Hypothalamus (tissue), 51 donors: Measurements from ENCODE around the gene BTBD9.
A peak's percentile ranks its signal among the peaks of the same experiment; 100 is the strongest.

Experiments used
- DNase-seq, 51 donors: peaks; one replicate each; lab custom pipeline; 2025; lab: John Stamatoyannopoulos, UW

The BTBD9 gene

DNA sequence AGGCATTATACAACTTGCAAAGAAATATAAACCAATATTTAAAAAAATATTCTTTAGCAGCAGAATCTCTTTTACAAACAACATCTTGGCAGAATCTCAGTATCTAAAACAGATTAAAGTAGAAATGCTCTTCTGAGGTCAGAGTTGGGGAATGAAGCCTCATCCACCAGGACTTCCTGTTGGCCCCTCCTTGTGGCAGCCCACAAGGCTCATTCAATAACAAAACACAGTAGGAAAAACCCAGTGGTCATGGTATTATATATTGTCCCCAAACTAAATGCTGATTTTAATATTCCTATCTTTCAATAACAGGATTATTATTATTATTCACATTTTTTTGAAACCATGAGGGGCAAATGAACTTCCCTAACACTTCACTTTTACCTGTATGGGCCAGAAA, 368.6 kb downstream of the BTBD9 start:
- no peak for DNase-seq

DNA sequence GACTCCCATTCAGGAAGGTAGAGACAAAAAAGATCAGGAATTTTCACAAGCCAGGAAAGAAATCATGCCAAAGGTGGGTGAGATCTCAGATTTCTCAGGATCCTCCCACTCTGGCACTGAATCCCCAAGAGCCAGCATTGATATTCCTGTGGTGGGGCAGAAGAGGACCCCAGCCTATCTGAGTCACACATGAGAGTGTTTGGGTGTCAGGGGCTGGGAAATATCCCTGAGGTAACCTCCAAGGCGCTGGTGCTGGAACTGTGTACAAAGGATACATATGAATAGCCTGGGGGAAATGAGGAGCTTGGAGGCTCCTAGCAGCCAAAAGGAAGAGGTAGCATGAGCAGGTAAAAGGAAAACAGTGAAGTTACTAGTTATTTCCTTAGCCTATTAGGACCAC, 369.4 kb downstream of the BTBD9 start:
- DNase-seq: no peak

DNA sequence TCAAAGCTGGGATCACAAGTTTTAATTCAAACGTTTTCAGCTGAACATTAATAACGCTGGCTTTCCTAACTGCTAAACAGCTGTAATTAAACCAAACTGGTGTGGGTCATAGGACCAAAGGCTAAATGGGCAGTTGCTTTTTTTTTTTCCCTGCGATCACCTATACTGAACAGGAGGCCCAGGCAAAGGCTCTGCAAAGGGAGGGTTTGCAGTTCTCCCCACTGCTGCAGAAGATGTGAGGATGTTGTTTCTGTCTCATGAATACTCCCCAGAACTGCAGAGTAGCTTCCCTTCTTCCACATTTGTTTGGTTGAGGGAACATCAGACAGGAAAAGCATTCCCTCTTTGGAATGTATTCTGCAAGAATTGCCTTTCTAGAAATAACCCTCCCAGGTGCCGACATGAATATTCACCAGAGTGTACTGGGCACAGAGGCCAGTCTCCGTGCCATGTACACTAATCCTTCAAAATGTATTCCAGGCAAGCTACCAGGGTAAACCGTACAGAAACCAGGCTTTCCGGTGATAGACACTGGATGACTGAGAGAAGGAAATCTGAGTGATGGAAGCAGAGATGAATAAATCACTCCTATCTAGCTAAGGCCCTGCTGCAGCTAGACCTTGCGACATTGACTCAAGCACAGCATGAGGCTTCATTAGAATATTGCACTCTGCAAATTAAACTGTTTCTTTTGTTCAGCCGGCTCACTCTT, 370.1 kb downstream of the BTBD9 start:
- no peak for DNase-seq

DNA sequence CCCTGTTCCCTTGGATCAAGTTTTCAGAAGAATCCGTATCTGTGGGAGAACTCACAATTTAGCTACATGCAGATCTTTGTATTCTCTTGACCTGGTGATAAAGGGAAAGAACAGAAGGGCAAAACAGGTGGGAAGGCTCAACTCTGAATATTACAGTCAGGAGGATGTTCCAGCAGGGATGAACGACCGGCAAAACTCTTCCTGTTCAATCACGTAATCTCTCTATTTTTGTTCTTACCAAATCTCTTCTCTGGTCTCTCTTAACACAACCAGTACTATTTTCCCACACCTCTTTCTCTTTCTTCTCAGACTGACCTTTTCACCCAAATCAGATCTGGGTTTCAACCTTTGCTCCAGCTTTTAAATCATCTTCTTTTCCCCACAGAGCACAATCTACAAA, 371.4 kb downstream of the BTBD9 start:
- DNase-seq: no peak

DNA sequence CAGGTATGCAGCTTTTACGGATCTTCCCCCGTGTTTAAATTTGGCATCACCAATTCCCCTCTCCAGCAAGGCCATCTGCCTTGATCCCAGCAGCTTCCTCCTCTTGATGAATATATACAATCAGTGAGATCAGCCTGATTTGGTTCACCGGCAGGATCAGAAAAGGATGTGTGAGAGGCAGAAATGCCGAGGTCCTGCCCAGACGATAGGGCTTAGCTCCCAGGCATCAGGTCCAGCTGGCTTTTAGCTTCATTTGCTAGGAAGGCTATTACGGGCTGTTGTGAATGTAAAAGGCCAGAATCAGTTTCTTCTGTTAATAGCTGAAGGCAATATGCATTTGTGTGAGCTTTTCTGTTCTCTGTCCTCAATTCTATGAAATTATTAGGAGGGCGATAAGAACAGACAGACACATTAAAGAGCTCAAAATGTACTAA, 372.8 kb downstream of the BTBD9 start:
- no peak for DNase-seq

DNA sequence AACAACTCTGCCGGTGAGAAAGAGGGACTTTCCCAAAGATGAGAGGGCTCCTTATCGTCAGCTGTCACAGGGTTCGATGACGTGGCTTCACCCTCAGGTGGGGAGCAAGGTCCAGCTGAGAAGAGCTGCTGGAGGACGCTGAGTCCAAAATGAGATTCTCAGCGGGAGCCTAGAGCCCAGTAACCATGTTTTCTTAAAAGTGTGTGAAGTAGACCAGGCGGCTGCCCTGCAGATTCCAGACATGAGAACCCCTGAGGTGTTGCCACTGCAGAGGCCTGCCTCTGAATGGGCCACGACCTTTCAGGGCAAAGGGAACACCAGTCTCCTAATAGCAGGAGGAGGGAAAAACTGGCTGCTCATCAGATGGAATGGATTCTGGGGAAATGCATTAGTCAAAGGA, 375.1 kb downstream of the BTBD9 start:
- no peak for DNase-seq

DNA sequence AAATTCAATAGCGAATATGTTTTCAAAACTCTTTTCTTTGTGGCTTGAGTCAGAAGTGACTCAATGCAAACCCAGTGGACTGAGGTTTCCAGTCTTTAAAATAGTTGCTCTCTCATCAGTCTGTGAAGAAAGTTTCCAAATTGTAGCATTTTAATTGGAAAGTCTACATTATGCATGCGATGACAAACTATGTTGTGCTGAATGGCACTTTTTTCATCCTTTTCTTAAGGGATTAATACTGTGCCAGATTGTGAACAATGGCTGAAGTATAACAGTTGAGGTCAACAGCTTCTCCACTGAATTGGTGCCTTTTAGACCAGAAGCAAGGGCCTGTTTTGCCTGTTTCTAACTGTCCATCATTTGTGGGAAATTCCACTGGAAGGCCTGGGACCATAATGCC, 377.1 kb downstream of the BTBD9 start:
- no peak for DNase-seq

DNA sequence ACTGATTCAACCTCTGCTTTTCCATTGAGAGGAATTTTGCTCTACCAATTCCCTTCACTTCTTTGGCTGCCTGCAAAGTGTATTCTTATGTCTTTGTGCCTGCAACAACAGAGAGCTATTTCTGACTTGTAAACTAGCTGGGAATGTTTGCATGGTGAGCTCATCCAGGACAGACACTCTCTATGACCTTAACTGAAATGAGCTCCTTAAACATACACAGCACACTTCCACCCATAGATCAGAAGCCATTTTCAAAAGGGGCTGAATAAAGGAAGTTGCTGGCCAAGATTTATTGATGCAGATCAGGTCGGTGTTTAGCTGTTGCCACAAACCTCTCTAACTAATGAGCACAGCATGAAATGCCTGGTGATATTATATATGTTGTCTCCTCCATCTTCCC, 377.7 kb downstream of the BTBD9 start:
- DNase-seq: no peak

DNA sequence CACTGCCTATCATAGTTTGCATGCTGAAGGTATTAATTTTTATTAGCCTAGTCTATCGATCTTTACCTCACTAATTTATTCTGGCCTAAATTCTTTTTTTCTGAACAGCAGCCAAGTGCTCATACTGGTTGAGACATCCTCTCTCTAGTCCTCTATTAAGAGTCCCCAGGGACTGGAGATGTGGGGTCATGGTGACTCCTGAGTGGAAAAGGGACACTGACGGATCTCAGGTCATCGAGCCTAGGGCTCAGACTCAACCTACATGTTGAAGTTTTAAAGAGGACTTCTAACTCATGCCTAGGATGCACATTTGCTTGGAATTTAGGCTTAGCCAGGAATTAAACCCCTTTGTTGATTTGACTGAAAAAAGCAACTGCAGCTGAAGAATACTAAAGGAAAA, 378.1 kb downstream of the BTBD9 start:
- peak in 1 of 51 donors; percentile 41 for DNase-seq

DNA sequence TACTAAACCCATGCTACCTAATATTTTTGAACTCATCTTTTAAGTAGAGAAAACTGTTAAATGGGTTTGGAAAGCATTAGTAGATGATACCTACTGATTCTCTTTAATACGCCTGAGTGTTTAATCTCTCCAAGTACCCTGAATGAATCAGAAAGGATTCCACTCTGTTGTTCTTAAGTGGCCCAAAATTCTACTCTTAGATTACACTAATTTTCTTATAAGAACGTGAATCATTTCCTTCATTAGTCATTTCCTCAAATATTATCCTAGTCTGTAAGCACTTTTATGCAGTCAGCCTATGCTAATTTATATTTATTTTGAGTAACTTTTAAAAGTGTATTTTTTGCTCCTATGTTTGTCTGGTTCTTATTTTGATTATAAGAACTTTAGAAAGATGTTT, 380.0 kb downstream of the BTBD9 start:
- no peak for DNase-seq

DNA sequence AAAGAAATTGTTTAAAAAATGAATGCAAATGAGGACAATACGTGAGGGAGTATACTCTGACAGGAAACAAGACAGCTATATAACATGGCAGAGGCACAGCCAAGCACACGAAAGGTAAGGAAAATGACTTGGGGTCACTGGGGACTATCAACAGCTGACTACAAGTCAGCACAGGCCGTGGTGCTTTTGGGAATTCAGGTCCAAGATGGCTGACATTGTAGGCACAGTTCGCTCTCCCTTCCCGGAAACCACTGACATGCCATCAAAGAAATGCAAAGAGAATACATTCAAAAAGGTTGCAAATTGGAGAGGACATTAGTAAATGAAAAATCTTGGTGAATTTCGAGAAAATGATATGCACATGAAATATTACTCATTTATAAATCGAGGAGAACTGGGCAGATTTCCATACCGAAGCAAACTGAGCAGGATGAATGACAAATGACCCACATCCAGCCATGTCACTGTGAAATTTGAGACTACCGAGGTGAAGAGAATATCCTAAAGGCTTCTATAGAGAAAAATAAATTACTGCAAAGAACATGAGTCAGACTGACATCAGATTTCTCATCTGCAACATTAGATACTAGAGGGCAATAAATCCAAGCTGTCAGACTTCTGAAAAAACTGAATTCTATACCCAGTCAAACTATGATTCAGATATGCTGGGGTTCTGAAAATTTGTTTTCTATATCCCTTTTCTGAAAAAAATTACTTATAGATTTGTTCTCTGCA, 391.1 kb downstream of the BTBD9 start:
- DNase-seq: no peak

DNA sequence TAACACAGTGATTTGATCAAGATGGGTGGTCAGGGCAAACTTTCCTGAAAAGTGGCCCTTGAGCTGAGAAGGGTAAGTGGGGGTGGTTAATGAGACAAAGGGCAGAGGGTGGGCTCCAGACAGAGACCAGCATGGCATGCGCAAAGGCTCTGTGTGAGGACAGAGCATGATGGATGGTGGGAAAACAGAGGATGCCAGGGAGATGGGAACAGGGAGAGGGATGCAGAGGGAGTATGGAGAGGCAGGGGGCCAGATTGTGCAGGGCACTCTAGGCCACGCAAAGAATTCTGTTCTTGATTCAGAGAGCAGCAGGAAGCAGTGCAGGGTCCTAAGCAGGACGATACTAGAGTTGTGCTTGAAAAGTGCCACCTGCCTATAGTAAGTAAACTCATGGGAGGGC, 394.4 kb downstream of the BTBD9 start:
- no peak for DNase-seq

DNA sequence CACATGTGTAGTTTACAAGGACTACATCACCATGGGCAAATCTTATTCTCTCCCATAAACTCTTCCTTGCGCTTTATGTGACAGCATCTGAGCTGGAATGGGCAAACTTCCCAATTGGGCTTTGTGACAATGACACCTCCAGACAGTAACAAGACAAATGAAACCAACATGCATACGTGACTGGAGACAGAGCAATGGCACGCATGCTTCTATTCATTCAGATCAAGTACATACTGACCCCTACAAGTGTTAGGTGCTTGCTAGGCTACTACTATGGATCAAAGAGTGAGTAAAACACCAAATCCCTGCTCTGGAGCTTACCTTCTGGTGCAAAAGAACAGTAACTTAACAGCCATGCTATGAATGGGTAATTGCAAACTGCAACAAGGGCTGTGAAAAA, 394.9 kb downstream of the BTBD9 start:
- DNase-seq: no peak

DNA sequence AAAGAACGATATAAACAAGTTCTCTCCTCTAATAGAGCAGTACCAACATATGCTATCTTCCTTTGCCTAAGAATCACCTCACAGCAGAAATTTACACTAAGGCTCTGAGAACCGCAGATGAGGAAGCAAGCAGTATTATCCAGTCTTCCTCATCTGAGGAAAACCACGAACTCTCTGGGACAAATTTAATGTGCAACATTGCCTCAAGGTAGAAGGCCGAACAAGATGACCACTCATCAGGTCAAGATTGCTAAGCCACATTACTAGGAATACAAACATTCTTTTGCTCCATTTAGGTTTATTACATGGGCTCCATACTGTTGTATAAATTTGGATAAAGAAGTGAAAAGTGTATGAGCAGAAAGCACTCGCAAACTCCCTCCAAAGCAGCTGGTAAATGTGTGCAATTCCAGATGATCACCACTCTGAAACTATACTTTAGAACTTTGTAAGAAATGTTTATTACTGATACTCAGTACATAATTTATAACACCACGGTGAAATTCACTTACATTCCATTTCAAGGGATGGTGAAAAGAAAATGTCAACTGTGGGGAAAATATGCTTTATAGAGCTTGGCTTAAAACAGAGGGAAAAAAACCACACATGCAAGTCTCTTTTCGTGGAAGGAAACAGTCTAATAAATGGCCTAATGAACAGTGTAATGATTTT, 398.4 kb downstream of the BTBD9 start:
- DNase-seq: no peak

DNA sequence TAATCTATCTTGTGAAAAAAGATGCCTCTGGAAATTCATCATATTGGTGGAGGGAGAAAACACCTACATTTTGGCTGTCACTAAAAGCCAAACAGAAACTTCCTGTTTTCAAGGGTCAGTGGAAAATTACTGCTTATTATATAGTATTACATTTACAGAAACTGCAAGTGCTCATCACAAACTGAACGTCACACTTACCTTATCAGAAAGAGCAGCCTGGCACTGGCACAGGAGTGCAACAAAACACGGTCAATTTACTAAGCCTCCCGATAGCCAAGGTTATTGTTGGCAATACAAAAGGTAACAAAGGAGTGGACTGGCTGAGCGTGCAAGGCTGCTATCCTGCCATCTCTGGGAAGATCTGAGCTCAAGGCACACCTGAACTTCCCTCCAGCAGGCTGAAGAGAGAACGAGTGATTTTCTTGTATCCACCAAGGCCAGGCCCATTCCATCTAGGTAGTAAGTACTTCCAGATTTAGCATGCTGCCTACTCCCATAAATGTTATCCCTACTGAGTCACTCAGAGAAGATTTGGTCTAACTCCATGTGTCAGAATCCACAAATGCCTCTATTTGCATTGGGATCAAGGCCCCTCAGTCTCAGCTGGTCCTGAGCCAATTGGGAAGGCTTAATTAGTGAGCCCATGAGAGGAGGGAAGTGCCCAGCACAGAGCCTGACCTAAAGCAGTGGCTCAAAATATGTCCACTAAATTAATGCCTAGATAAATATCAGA, 399.8 kb downstream of the BTBD9 start:
- no peak for DNase-seq

DNA sequence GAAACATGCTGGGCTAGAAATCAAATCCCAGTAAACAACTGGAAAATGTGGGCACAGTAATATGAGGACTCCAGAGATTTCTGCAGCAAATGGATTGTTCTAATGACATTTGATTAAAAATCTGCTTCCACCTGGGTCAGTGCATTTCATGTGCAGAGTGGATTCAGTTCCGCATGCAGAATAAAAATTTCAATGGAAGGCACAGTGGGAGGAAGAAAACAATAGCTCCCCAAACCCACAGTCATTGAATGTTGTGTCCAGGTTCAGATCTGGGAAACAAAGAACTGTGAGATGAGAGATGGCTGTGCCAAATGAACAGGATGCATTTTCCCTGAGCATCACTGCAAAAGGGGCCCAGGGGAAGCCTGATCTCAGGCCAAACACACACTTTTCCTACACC, 403.1 kb downstream of the BTBD9 start:
- no peak for DNase-seq

DNA sequence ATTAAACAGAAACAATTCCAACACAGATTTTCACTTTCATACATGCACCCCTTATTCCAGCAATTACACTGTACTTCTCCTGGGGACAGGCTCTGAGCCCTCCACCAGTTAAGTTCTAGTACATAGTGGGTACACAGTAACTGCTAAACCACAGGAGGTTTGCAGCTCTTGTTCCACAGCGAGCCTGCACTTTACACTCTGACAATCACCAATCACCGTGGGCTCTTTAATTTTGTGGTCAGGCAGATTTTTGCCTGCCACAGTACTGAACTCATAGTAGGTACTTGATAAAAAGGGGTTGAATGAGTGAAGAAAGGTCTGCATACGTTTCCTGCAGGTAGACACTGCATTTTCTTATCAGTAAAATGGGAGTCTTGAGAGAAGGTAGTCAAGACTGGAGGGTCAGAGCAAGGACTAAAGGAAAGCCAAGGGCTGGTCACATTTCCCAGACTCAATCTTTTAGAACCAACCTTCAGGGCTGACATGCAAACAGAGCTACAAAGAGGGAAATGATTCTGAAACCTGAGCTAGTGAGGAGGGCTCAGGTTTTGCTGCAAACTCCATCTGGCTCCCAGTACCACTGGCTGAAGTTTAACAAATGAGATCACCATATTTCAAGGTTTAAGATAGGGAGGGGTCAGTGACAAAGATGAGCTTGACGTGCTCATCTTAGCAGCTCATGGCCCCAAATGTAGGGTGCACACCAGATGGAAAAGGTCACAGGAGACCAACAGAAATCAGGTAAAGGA, 404.6 kb downstream of the BTBD9 start:
- no peak for DNase-seq

DNA sequence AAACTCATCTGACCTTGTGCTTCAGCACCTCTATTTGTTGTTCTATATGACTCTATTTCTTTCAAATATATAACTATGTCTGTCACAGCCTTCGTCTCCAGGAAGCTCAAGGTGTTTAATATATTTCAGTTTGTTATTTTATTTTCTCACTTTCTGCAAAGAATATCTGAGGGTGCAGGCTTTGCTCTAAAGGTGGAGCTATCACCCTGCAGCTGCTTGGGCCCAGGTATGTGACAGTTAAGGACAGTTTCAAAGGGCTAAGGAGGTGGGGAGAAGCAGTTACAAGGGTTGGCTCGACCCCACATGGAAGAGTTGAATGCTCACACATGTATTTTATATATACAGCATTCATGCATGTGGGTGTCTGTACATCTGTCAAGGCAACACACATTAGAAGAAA, 405.6 kb downstream of the BTBD9 start:
- DNase-seq: no peak

DNA sequence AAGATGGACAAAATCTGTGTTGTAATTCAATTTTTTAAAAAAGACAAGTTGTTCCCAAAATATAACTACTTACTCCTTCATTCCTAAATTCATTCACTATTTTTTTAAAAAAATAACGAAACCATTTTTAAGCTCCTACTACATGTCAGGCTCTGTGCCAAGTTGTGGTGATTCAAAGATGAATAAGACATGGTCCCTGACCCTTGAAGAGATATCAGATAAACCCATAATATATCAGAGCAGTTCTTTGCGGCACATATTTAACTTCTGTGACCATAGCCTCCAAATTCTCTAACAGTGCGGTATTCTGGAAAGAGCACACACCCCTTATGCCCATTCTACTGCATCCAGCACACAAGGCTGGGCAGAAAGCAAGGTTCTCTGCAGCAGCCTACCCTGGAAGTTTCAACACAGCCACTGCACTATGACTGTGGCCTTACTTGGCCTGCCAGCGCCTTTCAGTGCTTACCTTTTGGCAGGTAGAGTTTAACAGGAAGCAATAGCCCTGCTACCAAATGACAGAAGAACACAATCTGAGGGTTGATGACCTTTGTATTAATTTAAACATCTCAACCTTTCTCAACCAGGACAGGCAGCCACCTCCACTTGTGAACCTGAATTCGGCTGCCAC, 406.5 kb downstream of the BTBD9 start:
- no peak for DNase-seq

DNA sequence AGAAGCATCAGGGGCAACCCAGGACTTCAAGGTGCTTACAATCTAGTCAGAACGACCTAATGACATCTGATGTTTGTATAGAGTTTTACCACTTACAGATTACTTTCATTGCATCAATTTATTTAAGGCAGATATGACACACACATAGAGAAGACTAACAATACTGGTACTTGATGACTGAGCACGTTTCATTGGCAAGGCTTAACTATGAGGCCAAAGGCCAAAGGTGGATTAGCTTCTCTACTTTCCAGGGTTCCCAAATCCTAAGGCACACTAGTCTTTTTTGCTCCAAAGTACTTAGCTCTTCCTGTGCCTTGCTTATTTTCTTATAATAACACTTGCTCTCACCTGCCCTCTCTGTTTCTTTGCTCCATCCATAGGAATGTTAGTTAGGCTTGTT, 414.0 kb downstream of the BTBD9 start:
- no peak for DNase-seq
